Measurements from ENCODE around the gene APBB2.

- TF ChIP-seq CTCF (IDR thresholded peaks at IDR 0.05) (no peak), POLR2AphosphoS5 (IDR thresholded peaks at IDR 0.05) (no peak)
Measured at GRCh38 chr4:41000356-41000755, 214.0 kb downstream of the APBB2 start.

Data from esophagus muscularis mucosa (tissue), 3 donors.